VCaP (cell line): ENCODE measurements around the gene TRAPPC12.

Experiments used
- H3K27ac ChIP-seq: fragments of 450-650 bp; 2 replicates; pipeline ENCODE4 v1.5.1; 2017
- CTCF ChIP-seq: fragments of 450-650 bp; conservative IDR thresholded peaks from 2 replicates; pipeline ENCODE4 v1.5.1; 2017; ENCODE audit warnings: mild to moderate bottlenecking, moderate library complexity

Gene TRAPPC12

GRCh38 chr2:3388412-3388738 is 8.9 kb downstream of the TRAPPC12 start:
- H3K27ac ChIP-seq: no peak overlapping the region
- TF ChIP-seq CTCF: no peak

- TF ChIP-seq CTCF: no peak
- H3K27ac ChIP-seq: no peak overlapping the region
Measured at GRCh38 chr2:3389193-3389592, 9.7 kb downstream of the TRAPPC12 start.

- no peak overlapping the region for H3K27ac ChIP-seq
Measured at GRCh38 chr2:3390041-3390440, 10.5 kb downstream of the TRAPPC12 start.

GRCh38 chr2:3392216-3392615 is 12.7 kb downstream of the TRAPPC12 start:
- TF ChIP-seq CTCF: no peak

More at GRCh38 chr2:3390041-3390440, 10.5 kb downstream of the TRAPPC12 start:
- TF ChIP-seq CTCF: no peak

GRCh38 chr2:3396920-3397559 is 17.5 kb downstream of the TRAPPC12 start:
- no peak for TF ChIP-seq CTCF
- H3K27ac ChIP-seq: no peak overlapping the region

More at GRCh38 chr2:3392216-3392615, 12.7 kb downstream of the TRAPPC12 start:
- no peak overlapping the region for H3K27ac ChIP-seq

GRCh38 chr2:3398857-3399256 is 19.4 kb downstream of the TRAPPC12 start:
- no peak overlapping the region for H3K27ac ChIP-seq
- TF ChIP-seq CTCF: no peak

- no peak for TF ChIP-seq CTCF
- H3K27ac ChIP-seq: no peak overlapping the region
Measured at GRCh38 chr2:3399381-3399780, 19.9 kb downstream of the TRAPPC12 start.
